Calu3 (cell line): Measurements from ENCODE around the gene NTM. TPM values are rescaled to one million over a fixed set of nuclear protein-coding genes. Genes with fewer than 3 reads are reported as not detected.

Experiments
- BruUV-seq: library from RNA; stranded (reverse); fragments of 400-500 nt; replicated peaks from 2 replicates; lab custom pipeline; 2021; lab: Mats Ljungman, UMichigan
- CTCF ChIA-PET: fragments of 300-600 bp; sonication (Branson Sonifier 250); formaldehyde crosslinking; loops from one replicate; lab custom pipeline; 2022; ENCODE audit warnings: antibody characterized with exemption; lab: Charles Lee
- DNase-seq: peaks from one replicate; pipeline ENCODE4 v3.0.0; 2022
- H3K27ac Mint-ChIP-seq: one replicate; pipeline ENCODE4 v1.8.0; 2022; ENCODE audit warnings: mixed read lengths; ENCODE audit not compliant: unreplicated experiment
- H3K27me3 Mint-ChIP-seq: one replicate; pipeline ENCODE4 v1.8.0; 2022; ENCODE audit warnings: mixed read lengths; ENCODE audit not compliant: unreplicated experiment
- H3K36me3 Mint-ChIP-seq: one replicate; pipeline ENCODE4 v1.8.0; 2022; ENCODE audit warnings: mild to moderate bottlenecking, moderate library complexity, mixed read lengths; ENCODE audit not compliant: insufficient read depth, unreplicated experiment
- H3K4me1 Mint-ChIP-seq: one replicate; pipeline ENCODE4 v1.8.0; 2022; ENCODE audit warnings: mild to moderate bottlenecking, low read depth, mixed read lengths; ENCODE audit not compliant: unreplicated experiment
- H3K4me3 Mint-ChIP-seq: one replicate; pipeline ENCODE4 v1.8.0; 2022; ENCODE audit warnings: mild to moderate bottlenecking, low read depth, moderate library complexity, mixed read lengths; ENCODE audit not compliant: unreplicated experiment
- H3K9me3 Mint-ChIP-seq: one replicate; pipeline ENCODE4 v1.8.0; 2022; ENCODE audit warnings: low read depth, mixed read lengths; ENCODE audit not compliant: unreplicated experiment
- intact Hi-C: fragments of 100-400 bp; cut with micrococcal nuclease; formaldehyde crosslinking; loops from one replicate; pipeline ENCODE4 v1.10.0; 2022; ENCODE audit not compliant: unreplicated experiment
- total RNA-seq: library from RNA; stranded (reverse); gene quantifications from 2 replicates; pipeline ENCODE4 v1.2.3, GENCODE V29; 2022
- TF ChIP-seq, protein P1 (sequence below): fragments of 200-600 bp; IDR thresholded peaks from one replicate; pipeline ENCODE4 v1.8.0; 2022; ENCODE audit warnings: antibody characterized with exemption; ENCODE audit not compliant: unreplicated experiment

NTM gene
- total RNA-seq, 1 experiment from 2014 or later: not detected

- no peak for DNase-seq
- Mint-ChIP-seq H3K4me3 (no peak overlapping the region), H3K27ac (no peak overlapping the region), H3K4me1 (no peaks in the 10 kb centered on the region), H3K36me3 (no peaks in the 10 kb centered on the region), H3K27me3 (no peaks in the 10 kb centered on the region), H3K9me3 (peaks cover 13% of the 10 kb centered on the region)
- TF ChIP-seq, protein P1, sequence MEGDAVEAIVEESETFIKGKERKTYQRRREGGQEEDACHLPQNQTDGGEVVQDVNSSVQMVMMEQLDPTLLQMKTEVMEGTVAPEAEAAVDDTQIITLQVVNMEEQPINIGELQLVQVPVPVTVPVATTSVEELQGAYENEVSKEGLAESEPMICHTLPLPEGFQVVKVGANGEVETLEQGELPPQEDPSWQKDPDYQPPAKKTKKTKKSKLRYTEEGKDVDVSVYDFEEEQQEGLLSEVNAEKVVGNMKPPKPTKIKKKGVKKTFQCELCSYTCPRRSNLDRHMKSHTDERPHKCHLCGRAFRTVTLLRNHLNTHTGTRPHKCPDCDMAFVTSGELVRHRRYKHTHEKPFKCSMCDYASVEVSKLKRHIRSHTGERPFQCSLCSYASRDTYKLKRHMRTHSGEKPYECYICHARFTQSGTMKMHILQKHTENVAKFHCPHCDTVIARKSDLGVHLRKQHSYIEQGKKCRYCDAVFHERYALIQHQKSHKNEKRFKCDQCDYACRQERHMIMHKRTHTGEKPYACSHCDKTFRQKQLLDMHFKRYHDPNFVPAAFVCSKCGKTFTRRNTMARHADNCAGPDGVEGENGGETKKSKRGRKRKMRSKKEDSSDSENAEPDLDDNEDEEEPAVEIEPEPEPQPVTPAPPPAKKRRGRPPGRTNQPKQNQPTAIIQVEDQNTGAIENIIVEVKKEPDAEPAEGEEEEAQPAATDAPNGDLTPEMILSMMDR: no peak
- no TSS peak for BruUV-seq
- CTCF ChIA-PET: no interaction called here
- intact Hi-C loops: no loop called here
These were observed 962.1 kb downstream of the NTM start for GRCh38 chr11:132332521-132332920.

- no TSS peak for BruUV-seq
- Mint-ChIP-seq H3K9me3 (peaks cover 13% of the 10 kb centered on the region), H3K27me3 (no peaks in the 10 kb centered on the region), H3K36me3 (no peaks in the 10 kb centered on the region), H3K4me3 (no peak overlapping the region), H3K27ac (no peak overlapping the region), H3K4me1 (no peaks in the 10 kb centered on the region)
- DNase-seq: no peak
- intact Hi-C loops: no loop called here
- CTCF ChIA-PET: no interaction called here
- TF ChIP-seq, protein P1: no peak
These were observed 964.4 kb downstream of the NTM start for GRCh38 chr11:132334769-132335280.

- no TSS peak for BruUV-seq
- Mint-ChIP-seq H3K4me3 (no peak overlapping the region), H3K36me3 (no peaks in the 10 kb centered on the region), H3K4me1 (no peaks in the 10 kb centered on the region), H3K9me3 (peaks cover 13% of the 10 kb centered on the region), H3K27ac (no peak overlapping the region), H3K27me3 (no peaks in the 10 kb centered on the region)
- CTCF ChIA-PET: no interaction called here
- TF ChIP-seq, protein P1: no peak
- no peak for DNase-seq
- intact Hi-C loops: no loop called here
These were observed 964.9 kb downstream of the NTM start for GRCh38 chr11:132335311-132335710.

DNA sequence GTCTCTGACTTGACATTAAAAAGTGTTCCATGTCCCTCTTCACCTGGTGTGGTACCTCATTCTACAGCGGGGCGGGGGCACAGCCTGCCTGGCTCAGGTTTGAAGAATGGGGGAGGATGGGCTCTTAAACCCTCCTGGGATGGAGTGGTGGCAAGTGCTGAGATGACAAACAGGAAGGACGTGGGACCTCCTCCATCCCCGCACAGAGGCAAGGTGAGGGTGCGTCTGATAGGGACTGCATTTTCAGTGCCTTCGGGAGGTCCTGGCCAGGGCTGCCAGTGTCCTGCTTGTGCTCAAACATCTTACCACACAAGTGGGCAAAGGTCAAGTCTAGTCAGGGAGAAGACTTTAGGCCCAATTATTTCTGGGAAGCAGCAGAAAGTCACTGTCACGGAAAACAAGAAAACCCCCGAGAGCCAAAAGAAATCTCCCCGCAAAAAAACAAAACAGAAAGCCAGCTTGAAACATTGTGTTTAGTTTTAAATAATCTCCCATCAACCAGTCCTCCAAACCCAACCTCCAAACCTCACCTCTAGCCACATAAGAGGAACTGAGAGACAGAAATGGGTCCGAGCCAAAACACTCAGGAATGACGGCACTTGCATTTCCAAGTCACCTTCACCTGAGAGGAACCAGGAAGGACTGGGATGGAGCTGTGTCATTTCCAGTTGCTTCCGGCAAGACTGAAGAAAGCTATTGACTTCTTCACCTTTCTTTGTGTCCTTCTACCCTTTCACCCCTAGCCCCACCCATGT is 966.5 kb downstream of the NTM start:
- CTCF ChIA-PET: no interaction called here

More for the DNA sequence above, 966.5 kb downstream of the NTM start:
- BruUV-seq: no TSS peak
- Mint-ChIP-seq H3K9me3 (peaks cover 6% of the 10 kb centered on the region), H3K36me3 (no peaks in the 10 kb centered on the region), H3K4me3 (no peak overlapping the region), H3K27ac (no peak overlapping the region), H3K27me3 (no peaks in the 10 kb centered on the region), H3K4me1 (no peaks in the 10 kb centered on the region)
- intact Hi-C loops: no loop called here
- no peak for DNase-seq
- TF ChIP-seq, protein P1: no peak
